HepG2 (cell line): ENCODE data around the gene RPS19BP1. TPM values are rescaled to one million over a fixed set of nuclear protein-coding genes. Genes with fewer than 3 reads are reported as not detected.

ENCODE experiments used
- CBFB ChIP-seq: sonication (generic); formaldehyde crosslinking; IDR thresholded peaks from 2 replicates; pipeline ENCODE4 v1.4.0; 2020; ENCODE audit warnings: missing genetic modification reagents
- ELK4 ChIP-seq: sonication (generic); formaldehyde crosslinking; IDR thresholded peaks from 2 replicates; pipeline ENCODE4 v1.9.0; 2021; ENCODE audit warnings: missing genetic modification reagents, borderline replicate concordance
- RBFOX2 ChIP-seq: fragments of 200-400 bp; formaldehyde crosslinking; IDR thresholded peaks from 2 replicates; pipeline ENCODE4 v1.6.1; 2017; ENCODE audit warnings: low read depth, mild to moderate bottlenecking, low read length
- WIZ ChIP-seq: sonication (generic); formaldehyde crosslinking; IDR thresholded peaks from 2 replicates; pipeline ENCODE4 v1.5.1; 2020; ENCODE audit warnings: mild to moderate bottlenecking, missing genetic modification reagents
- ZNF629 ChIP-seq: sonication (generic); formaldehyde crosslinking; conservative IDR thresholded peaks from 2 replicates; pipeline ENCODE4 v1.5.0; 2020; ENCODE audit warnings: missing genetic modification reagents
- polyA plus RNA-seq, 8 experiments: library from polyadenylated mRNA; depleted of rRNA in 3 of 8; stranded (reverse) in 7 of 8; unstranded in 1 of 8; fragments of >200 nt; fragmentation: Illumina TruSeq in 4 of 8; extraction: Trizol in 4 of 8; gene quantifications; 2 replicates each; pipeline versions ENCODE4 v1.2.1 to v1.2.3, GENCODE V29; 2011 to 2016; ENCODE audit warnings: low read depth in 4 of 8, missing spikeins in 1 of 8, mixed read lengths in 1 of 8; ENCODE audit not compliant: insufficient read depth in 1 of 8
- total RNA-seq, 5 experiments: library from RNA; depleted of rRNA; stranded (reverse); fragments of >200 nt; fragmentation: Illumina TruSeq; extraction: Trizol; gene quantifications; 2 replicates each; pipeline ENCODE4 v1.2.3, GENCODE V29; 2016; ENCODE audit warnings: low read depth in 1 of 5
- TF ChIP-seq, protein P1 (sequence below): sonication (generic); formaldehyde crosslinking; IDR thresholded peaks from 2 replicates; pipeline ENCODE4 v1.8.1; 2023; ENCODE audit warnings: mild to moderate bottlenecking, moderate library complexity, missing genetic modification reagents
- TF ChIP-seq, protein P2 (sequence below): sonication (generic); formaldehyde crosslinking; IDR thresholded peaks from 2 replicates; pipeline ENCODE4 v1.5.0; 2020; ENCODE audit warnings: missing genetic modification reagents
- TF ChIP-seq, protein P3 (sequence below): sonication (generic); formaldehyde crosslinking; IDR thresholded peaks from 2 replicates; pipeline ENCODE4 v1.4.0; 2020; ENCODE audit warnings: missing genetic modification reagents

RPS19BP1 gene
- total and polyA plus RNA-seq, 2 of the 13 experiments (the other 11 are each of a cell fraction or from before 2014, with no cell fraction given) = 44.3 to 81.3 TPM

- TF ChIP-seq, protein P1, sequence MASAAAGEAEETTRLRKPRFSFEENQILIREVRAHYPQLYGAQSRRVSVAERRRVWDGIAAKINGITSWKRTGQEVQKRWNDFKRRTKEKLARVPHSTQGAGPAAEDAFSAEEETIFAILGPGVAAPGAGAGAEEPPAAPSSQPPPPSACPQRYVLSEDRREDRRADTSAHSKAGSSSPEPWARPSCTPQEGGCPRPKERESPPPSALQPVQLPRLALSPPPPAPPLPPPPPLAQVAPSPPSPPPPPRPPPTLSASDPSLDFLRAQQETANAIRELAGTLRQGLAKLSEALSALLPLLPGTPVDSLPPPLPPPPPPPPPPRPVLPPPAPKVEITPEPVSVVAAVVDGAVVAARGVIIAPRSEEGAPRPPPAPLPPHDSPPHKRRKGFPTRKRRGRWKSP (CRISPR knock-in tag) = peak; percentile 49
- TF ChIP-seq, protein P2, sequence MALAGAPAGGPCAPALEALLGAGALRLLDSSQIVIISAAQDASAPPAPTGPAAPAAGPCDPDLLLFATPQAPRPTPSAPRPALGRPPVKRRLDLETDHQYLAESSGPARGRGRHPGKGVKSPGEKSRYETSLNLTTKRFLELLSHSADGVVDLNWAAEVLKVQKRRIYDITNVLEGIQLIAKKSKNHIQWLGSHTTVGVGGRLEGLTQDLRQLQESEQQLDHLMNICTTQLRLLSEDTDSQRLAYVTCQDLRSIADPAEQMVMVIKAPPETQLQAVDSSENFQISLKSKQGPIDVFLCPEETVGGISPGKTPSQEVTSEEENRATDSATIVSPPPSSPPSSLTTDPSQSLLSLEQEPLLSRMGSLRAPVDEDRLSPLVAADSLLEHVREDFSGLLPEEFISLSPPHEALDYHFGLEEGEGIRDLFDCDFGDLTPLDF (CRISPR knock-in tag) = 0 out of 2 replicates have a peak, but pooled peaks have one; percentile 14
- TF ChIP-seq WIZ (CRISPR knock-in tag) (peak; percentile 78; the same call in 1 of the 2 replicates), ELK4 (0 out of 2 replicates have a peak, but pooled peaks have one; percentile 34), ZNF629 (no peak), RBFOX2 (peak; percentile 100), CBFB (CRISPR knock-in tag) (peak; percentile 4; the same call in 1 of the 2 replicates)
- TF ChIP-seq, protein P3, sequence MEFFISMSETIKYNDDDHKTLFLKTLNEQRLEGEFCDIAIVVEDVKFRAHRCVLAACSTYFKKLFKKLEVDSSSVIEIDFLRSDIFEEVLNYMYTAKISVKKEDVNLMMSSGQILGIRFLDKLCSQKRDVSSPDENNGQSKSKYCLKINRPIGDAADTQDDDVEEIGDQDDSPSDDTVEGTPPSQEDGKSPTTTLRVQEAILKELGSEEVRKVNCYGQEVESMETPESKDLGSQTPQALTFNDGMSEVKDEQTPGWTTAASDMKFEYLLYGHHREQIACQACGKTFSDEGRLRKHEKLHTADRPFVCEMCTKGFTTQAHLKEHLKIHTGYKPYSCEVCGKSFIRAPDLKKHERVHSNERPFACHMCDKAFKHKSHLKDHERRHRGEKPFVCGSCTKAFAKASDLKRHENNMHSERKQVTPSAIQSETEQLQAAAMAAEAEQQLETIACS (CRISPR knock-in tag) = peak; percentile 29; the same call in 1 of the 2 replicates
- TF ChIP-seq, all 625 proteins: peak for 360
These were observed 12.1 kb downstream of the RPS19BP1 start, which contains the start of gene ATF4 (continued) for GRCh38 chr22:39520226-39521105.
